HG03039 (cell line): ENCODE results near the gene ATIC.
"Not testable (repeated sequence)": the region's sequence is repeated elsewhere in the genome, so short reads cannot be mapped to it uniquely, and the experiment has no call there.

Experiments used
- ATAC-seq: cut with Tn5 transposase; IDR thresholded peaks from one replicate; pipeline ENCODE4 v1.9.1; 2021; ENCODE audit warnings: mild to moderate bottlenecking, moderate library complexity; ENCODE audit not compliant: unreplicated experiment

The ATIC gene

DNA sequence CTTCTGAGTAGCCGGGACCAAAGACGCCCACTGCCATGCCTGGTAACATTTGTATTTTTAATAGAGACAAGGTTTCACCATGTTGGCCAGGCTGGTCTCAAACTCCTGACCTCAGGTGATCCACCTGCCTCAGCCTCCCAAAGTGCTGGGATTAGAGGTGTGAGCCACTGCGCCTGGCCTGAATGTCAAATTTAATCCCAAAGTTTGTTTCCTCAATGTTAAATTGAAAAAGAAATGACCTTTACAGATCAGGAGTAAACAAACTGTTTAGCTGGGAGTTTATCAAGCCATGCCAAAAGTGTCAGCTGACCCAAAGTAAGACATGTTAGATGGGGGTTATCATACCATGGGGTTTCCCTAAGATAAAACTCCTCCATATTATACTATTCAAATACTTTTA, 48.2 kb downstream of the ATIC start:
- ATAC-seq = not testable (repeated sequence)

- no peak for ATAC-seq
Observed at GRCh38 chr2:215360596-215360995, 48.7 kb downstream of the ATIC start.

DNA sequence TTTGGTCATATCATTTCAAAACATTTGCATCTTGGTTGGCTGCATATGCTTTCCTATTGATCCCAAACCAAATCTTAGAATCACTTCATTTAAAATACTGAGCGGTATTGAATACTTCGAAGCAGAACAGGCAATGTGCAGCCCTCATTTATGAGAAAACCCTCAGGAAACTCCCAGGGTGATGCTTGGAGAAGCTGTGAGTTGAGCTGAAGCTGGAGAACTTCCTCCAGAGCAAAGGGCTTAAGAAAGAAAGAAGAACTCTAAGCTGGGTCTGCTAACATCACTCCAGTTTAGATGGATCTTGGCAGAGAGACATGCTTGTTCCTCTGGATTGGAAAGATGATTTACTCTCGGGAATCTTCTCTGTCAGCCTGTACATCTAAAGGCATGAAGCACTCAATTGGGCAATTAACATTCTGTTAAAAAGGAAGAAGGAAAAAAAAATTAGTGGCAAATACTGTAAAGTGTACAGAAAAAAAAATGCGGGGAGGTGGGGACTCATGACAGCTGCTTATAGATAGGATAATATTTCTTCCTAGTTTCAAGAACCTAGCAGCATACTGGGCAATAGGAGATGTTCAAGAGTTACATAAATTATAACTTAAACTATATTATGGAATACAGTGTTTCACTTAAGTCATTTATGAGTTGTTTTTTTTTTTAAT, 49.5 kb downstream of the ATIC start:
- ATAC-seq = no peak

GRCh38 chr2:215361876-215362561, 50.2 kb downstream of the ATIC start:
- ATAC-seq = no peak

DNA sequence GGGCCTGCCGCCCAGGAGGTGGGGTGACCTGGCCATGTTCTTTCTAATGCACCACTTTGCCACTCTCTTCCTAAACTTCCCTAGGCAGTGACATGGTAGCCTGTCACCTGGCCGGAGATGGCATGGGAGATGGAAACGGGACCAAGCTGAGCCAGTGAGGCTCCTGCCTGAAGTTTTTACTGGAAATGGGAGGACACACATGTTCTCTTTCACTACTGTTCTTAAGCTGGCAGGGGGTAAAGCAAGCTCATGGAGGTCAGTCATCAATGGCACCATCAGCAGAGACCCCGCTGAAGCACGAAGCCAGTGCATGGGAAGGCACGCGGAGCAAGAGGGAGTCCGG, 50.7 kb downstream of the ATIC start:
- no peak for ATAC-seq

DNA sequence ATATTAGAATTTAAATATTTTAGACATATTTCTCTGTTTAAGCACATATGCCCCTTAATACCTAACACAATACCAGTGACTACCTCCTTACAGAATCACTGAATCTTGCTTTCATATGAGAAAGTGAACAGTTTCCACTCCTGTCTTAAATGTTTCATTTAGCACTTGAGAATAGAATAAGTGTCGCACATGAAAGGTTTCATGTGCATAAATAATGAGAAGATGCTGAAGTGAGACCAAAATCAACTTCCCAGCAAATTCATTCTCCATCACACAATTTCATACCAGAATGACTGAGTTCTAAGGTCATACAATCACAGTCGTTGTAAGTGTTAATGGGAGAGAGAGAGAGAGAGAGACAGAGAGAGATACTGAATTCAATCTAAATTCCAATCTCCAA, 51.2 kb downstream of the ATIC start:
- no peak for ATAC-seq

GRCh38 chr2:215363461-215364156, 51.8 kb downstream of the ATIC start:
- no peak for ATAC-seq

GRCh38 chr2:215364157-215365155, 52.6 kb downstream of the ATIC start:
- ATAC-seq = no peak

GRCh38 chr2:215365184-215365658, 53.4 kb downstream of the ATIC start:
- ATAC-seq = no peak

- ATAC-seq = no peak
Observed at GRCh38 chr2:215366440-215367032, 54.7 kb downstream of the ATIC start.

DNA sequence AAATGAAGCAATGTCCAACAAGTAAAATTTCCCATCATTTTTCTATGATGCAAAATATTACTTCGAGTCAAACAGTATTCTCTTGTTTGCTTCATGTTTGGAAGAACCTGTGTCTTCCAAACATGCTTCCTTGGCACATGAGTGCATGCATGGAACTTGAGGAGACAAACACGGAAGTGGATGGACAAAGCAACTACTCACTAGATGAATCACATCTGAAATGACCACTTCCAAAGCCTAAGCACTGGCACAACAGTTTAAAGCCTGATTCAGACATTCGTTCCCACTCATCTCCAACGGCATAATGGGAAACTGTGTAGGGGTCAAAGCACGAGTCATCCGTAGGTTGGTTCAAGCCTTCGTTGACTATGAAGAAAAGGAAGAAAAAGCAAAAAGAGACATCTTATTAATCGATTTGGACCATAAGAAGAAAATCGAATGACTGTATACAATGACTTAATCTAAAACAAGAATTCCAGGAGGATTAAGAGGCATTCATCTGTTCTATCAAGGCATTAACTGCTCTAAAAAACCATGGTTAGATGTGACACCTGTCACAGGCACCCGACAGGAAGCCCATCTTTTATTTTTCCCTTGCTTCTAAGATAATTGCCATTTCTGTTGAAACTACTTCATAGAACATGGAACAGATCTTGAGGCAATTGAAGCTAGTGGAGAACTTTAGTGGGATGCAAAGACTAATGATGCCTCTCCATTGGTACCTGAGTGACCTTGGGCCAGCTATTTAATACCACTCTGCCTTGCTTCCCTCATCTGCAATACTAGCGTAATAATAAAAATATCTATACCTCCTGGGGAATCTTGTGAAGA, 56.0 kb downstream of the ATIC start:
- ATAC-seq = no peak

GRCh38 chr2:215368493-215368809, 56.6 kb downstream of the ATIC start:
- no peak for ATAC-seq

GRCh38 chr2:215369181-215369760, 57.4 kb downstream of the ATIC start:
- no peak for ATAC-seq

DNA sequence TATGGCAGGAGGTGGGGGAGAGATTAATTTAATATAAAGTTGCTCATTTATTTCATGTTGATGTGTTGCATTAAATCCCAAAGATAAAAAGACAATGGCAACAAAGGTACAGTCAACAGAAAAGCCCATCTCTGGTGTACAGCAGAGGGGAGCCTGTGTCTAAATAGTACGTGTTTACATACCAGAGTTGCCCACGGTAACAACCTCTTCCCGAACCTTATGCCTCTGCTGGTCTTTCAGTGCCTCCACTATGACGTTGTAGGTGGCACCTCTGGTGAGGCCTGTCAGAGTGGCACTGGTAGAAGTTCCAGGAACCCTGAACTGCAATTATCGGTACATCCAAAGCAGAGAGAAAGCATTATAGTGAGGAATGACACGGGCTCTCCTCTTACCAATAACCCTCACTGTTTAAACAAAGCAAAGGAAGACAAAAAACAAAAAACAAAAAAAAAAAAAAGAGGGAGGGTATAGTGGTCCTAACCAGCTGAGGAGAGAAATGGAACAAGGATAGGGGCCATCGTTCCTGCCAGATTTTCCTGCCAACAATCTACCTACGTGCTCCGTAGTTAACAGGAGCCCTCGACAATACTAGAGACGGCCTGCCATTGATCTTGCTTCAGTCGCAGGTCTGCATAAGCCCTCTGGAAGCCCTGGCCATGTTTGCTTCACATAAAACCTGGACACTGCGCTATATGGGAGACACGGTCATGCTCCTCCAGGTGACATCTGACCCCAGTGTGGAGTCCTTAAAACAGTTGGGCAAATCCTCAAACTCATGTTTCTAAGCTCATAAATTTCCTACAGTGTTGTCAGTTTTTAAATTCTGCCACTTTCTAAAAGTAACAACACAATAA, 58.5 kb downstream of the ATIC start:
- ATAC-seq = no peak

DNA sequence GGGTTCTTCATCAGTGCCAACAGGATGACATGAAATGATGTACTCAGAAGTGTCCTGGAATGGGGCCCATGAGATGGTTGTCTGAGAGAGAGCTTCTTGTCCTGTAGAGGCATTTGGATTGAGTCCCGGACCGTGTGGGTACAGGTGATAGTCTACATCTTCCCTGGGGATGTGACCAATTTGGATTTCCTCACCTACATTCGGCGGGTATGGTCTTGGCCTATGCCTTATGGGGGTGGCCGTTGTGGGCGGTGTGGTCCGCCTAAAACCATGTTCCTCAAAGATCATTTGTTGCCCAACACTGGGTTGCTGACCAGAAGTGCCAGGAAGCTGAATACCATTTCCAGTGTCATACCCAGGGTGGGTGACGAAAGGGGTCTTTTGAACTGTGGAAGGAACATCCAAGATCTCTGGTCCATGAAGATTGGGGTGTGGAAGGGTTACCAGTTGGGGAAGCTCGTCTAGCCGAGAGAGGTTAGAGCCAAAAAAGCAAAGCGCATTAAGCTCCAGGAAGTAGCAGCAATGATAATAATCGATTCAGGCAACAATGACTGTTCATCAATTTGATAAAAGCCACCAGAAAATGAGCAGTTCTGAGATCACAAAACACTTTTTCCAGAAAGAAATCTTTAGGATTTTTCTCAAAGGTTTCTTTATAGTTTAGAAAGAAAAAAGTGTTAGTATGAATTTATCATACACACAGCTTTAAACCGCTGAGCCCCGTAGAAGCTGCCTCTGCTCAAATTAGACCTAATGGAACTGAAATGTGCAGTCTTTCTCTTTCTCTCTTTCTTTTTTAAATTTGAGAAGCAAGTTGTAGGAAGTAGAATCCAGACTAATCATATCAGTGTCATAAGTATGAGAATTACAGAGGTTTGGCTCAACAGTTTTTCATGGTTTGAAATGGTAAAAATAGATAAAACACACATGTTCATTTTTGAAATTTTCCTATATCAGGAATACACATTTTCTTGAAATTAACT, 60.3 kb downstream of the ATIC start:
- ATAC-seq = no peak

DNA sequence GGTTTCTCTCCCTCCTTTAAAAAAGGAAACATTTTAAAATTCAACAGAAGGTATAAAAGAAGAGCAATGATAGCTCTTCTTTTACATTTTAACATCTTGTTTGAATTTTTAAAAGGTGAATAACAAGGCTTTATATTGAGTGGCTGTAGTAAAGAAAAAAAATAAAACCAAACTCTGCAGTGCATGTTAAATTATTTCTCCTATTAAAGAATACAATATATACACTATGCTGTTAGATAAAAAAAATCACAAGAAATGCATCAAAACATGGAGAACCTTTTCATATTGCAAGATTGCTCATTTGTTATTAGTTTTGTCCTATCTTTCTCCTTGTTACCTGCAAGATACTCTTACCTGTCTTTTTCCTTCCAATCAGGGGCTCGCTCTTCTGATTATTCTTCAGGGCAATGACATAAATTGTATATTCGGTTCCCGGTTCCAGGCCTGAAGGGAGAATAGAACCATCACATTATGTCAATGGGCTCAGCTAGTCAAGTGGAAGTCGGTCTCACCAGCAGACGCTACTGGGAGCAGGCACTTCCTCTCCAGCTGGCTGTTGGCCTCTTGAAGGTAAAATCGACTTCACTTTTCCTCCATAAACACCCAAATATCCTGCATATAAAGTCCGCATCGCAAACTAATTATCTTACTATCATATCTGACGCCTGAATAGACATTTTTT, 61.2 kb downstream of the ATIC start:
- no peak for ATAC-seq

- ATAC-seq = no peak
Observed at GRCh38 chr2:215374002-215374401, 62.1 kb downstream of the ATIC start.
